HG03432 (cell line): ENCODE results near the gene MPHOSPH6.
"Not testable (repeated sequence)": the region's sequence is repeated elsewhere in the genome, so short reads cannot be mapped to it uniquely, and the experiment has no call there.

Experiments
- ATAC-seq: cut with Tn5 transposase; IDR thresholded peaks from one replicate; pipeline ENCODE4 v1.9.1; 2021; ENCODE audit warnings: mild to moderate bottlenecking, moderate library complexity; ENCODE audit not compliant: unreplicated experiment

MPHOSPH6 gene

DNA sequence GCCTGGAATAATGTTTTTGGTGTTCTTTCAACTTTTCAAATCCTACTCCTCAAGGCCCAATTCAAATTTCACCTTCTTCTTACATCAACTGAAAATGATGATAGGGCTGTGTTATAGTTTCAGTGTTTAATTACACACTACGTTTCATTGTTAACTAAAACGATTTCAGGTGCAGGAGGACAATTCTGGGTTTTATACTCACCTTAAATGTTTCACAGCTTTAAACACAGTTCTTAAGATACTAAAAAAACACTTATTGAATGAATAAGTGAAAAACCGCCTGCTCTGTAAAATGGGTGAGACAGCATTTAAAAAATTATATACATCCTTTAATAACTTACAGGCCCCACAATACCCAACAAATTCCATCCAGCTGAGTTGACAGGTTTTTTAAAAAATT lies 6.2 kb upstream of the MPHOSPH6 start:
- ATAC-seq, result no peak

- ATAC-seq, result no peak
Observed at GRCh38 chr16:82175627-82176026, 5.6 kb upstream of the MPHOSPH6 start.

DNA sequence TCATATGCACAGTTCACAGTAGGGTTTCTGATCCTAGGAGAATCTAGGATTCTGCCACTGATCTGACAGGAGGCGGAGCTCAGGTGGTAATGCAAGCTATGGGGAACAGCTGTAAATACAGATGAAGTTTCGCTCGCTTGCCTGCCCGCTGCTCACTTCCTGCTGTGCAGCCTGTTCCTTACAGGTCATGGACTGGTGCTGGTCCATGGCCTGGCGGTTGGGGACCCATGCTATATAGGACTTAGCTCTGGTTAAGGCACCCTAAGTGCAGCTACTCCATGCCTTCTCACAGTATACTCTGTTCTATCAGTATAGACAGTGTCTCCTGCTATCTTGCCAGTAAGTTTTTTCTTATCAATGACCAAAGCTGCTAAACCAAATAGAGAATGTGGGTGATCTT lies 2.4 kb downstream of the MPHOSPH6 start:
- no peak for ATAC-seq

GRCh38 chr16:82160226-82160625 lies 9.8 kb downstream of the MPHOSPH6 start:
- ATAC-seq, result no peak

- no peak for ATAC-seq
Observed at GRCh38 chr16:82157836-82158235, 12.2 kb downstream of the MPHOSPH6 start.

DNA sequence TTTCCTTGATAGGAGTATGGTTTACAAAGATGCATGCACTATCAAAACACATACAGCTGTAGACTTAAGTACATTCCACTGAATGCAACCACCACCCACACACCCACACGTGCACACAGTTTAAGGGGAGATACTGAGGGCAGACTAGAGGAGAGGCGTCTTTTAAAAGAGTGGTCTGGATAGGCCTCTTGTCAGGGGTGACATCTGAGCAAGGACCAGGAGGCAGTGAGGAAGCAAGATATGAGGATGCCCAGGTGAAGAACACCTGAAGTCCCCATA lies 12.6 kb downstream of the MPHOSPH6 start:
- ATAC-seq, result no peak

- ATAC-seq, result no peak
Observed at GRCh38 chr16:82156761-82157533, 13.1 kb downstream of the MPHOSPH6 start.

- no peak for ATAC-seq
Observed at GRCh38 chr16:82152641-82153112, 17.3 kb downstream of the MPHOSPH6 start.

GRCh38 chr16:82152196-82152595 lies 17.8 kb downstream of the MPHOSPH6 start:
- no peak for ATAC-seq

GRCh38 chr16:82150549-82150948 lies 19.5 kb downstream of the MPHOSPH6 start:
- no peak for ATAC-seq

DNA sequence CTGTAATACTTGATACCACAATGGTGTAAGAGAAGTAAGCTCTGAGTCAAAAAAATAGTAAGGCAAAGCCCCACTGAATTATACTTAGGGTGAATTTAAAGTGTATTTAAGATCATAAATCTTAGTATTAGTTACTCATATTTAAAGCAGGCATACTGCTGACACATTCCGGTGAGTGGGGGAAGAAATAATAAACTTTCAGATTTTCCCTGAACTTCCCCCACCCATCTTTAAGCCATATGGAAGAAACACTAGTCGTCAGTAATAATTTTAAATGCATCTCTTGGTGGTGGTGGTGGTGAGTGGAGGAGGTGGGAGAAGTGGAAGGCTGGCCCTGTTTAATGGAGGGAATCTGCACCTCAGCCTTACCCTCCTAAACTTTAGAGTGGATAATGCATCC lies 20.5 kb downstream of the MPHOSPH6 start:
- ATAC-seq, result no peak

DNA sequence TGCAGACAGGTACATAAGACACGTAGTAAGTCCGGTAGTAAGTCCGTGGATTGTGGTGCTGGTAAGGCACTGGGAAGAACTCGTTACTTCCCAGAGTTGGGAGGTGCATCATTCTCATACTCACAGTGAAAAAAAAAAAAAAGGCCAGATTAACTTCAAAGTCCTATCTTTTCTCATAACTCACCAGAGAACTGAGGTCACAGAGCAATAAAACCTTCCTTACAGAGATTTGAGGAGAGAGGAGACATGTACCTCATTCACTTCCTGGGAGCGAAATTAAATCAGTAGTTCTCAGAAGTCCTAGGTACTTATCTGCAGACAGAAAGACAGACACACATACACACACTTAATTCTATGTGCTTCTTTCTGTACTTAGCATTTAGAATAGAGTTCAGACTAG lies 22.5 kb downstream of the MPHOSPH6 start:
- no peak for ATAC-seq

- ATAC-seq, result no peak
Observed at GRCh38 chr16:82146957-82147356, 23.1 kb downstream of the MPHOSPH6 start.

GRCh38 chr16:82146556-82146955 lies 23.5 kb downstream of the MPHOSPH6 start:
- ATAC-seq, result no peak

DNA sequence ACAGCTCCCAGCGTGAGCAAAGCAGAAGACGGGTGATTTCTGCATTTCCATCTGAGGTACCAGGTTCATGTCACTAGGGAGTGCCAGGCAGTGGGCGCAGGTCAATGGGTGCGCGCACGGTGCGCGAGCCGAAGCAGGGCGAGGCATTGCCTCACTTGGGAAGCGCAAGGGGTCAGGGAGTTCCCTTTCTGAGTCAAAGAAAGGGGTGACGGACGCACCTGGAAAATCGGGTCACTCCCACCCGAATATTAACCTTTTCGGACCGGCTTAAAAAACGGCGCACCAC lies 30.8 kb downstream of the MPHOSPH6 start:
- ATAC-seq, result not testable (repeated sequence)

GRCh38 chr16:82138478-82139285 lies 31.3 kb downstream of the MPHOSPH6 start:
- ATAC-seq, result no peak

- no peak for ATAC-seq
Observed at GRCh38 chr16:82137822-82138167, 32.2 kb downstream of the MPHOSPH6 start.

DNA sequence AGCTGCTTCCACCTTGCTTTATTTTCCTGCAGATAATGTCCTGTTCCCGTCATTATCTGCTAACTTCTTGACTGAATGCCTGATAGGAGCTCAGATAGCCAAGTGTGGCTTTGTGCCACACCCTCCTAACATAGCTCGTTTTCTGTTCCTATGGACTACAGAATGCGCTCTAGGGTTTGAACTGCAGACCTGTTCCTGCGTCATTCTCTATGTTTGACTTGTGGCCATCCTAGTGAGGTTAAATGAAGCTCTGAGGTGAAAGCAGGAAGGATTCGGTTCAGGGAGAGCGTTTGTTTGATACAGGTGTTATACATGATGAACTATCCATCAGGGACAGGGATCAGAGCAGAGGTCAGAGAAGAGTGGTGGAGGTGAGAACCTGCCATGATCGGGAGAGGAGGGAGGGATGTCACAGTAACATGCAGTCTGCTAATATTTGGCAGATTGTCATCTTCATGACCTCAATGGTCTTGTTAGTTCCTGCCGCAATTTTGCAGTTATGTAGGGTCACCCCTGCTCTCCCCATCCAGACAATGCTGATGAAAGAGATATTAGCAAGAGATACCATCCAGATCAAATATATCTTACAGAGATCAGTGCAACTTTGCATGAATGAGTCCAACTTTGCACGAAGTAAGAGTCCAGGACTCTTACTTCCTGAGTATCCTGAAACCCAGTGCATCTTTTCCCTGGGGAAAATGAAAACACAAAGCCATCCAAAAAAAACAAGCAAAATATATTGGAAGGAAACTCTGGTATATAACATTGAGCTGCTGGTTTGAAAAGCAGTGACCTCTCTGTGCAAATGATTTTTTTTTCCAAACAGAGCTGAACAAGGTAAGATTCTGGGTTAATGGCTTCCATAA lies 32.8 kb downstream of the MPHOSPH6 start:
- ATAC-seq, result no peak

- no peak for ATAC-seq
Observed at GRCh38 chr16:82135844-82136243, 34.2 kb downstream of the MPHOSPH6 start.

- no peak for ATAC-seq
Observed at GRCh38 chr16:82134846-82135245, 35.2 kb downstream of the MPHOSPH6 start.

DNA sequence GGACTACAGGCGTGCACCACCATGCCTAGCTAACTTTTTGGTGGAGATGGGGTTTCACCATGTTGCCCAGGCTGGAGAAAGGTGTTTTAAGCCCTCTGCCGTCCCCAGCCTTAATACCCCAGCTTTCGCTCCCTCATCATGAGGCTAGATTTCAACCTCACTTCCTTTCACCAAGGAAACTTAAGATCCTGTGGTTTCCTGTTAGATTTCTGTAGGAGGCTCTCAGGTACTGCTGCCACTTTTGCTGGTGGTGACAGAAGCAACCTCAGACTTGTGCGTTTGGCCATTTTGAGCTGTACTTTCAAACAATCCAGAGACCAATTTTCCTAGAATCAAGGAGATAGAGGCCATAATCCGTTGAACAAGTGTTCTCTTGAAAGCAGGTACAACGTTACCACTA lies 36.2 kb downstream of the MPHOSPH6 start:
- ATAC-seq, result no peak

DNA sequence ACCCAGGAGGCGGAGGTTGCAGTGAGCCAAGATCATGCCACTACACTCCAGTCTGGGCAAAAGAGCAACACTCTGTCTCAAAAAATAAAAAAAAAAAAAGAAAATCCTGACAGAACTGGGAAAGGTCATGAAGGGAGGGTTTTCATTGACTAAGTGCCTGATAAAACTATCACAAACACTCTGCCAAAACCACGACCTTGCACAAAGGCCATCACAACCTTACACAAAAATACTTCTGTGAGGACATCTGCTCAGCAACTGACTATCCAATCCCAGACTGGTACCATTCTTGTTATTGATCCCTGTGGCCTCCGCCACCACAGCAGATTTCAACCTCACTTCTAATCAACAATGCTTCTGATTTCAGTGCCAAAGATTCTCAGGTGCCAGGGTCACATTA lies 40.1 kb downstream of the MPHOSPH6 start:
- no peak for ATAC-seq
